A549 (cell line): ENCODE results near the gene TBC1D14. TPM values are rescaled to one million over a fixed set of nuclear protein-coding genes. Genes with fewer than 3 reads are reported as not detected.

Source experiments
- ATAC-seq, 2 experiments: fragments of 200-7000 bp in 1 of 2; fragments of >200 bp in 1 of 2; cut with Nextera tagmentation in 1 of 2; cut with Tn5 transposase in 1 of 2; 3 replicates each; pipeline versions ENCODE4 v1.8.0 to v1.9.1; 2018 to 2020; ENCODE audit warnings: mild to moderate bottlenecking in 1 of 2, moderate library complexity in 1 of 2
- CTCF ChIA-PET: fragments of 300-600 bp; sonication (Branson Sonifier 250); formaldehyde crosslinking; extraction: SDS; loops from one replicate; lab custom pipeline; 2021; ENCODE audit warnings: antibody characterized with exemption, inconsistent platforms; lab: Yijun Ruan, JAX
- POLR2A ChIA-PET: fragments of 350-600 bp; formaldehyde crosslinking; extraction: SDS; loops from one replicate; lab custom pipeline; 2021; ENCODE audit warnings: antibody characterized with exemption, inconsistent platforms; lab: Yijun Ruan, JAX
- DNase-seq, 2 experiments: peaks; one replicate each; pipeline versions ENCODE4 v3.0.0 to v3.0.0-alpha.2; 2011 to 2016; ENCODE audit warnings: low read depth in 1 of 2, low spot score in 1 of 2
- FAIRE-seq: peaks from 2 replicates; lab custom pipeline; 2011; peaks lifted over from hg19 to GRCh38; lab: Jason Lieb, UNC
- H3K27ac ChIP-seq, 2 experiments: fragments of >200 bp; sonication (Bioruptor Twin); formaldehyde crosslinking; 3 replicates each; pipeline ENCODE4 v1.5.1; 2016 to 2017
- H3K4me1 ChIP-seq: fragments of >200 bp; sonication (Bioruptor Twin); formaldehyde crosslinking; 3 replicates; pipeline ENCODE4 v1.6.1; 2016
- H3K4me2 ChIP-seq: fragments of >200 bp; sonication (Bioruptor Twin); formaldehyde crosslinking; 3 replicates; pipeline ENCODE4 v1.6.1; 2016
- H3K4me3 ChIP-seq: fragments of >200 bp; sonication (Bioruptor Twin); formaldehyde crosslinking; 3 replicates; pipeline ENCODE4 v1.5.1; 2016
- H3K9me3 ChIP-seq: fragments of >200 bp; sonication (Bioruptor Twin); formaldehyde crosslinking; 3 replicates; pipeline ENCODE4 v1.6.1; 2016
- BHLHE40 ChIP-seq: IDR thresholded peaks from 2 replicates; pipeline ENCODE4 v1.6.1; 2012; ENCODE audit warnings: low read depth, low read length, inconsistent platforms
- CBX2 ChIP-seq: fragments of 200-600 bp; sonication (generic); IDR thresholded peaks from 2 replicates; pipeline ENCODE4 v1.6.1; 2016; ENCODE audit warnings: low read depth, mild to moderate bottlenecking, borderline replicate concordance
- CHD2 ChIP-seq: fragments of 150-350 bp; IDR thresholded peaks from 2 replicates; pipeline ENCODE4 v1.6.1; 2014; ENCODE audit warnings: low read length; ENCODE audit not compliant: partially characterized antibody
- CHD4 ChIP-seq: fragments of 200-600 bp; sonication (generic); IDR thresholded peaks from 2 replicates; pipeline ENCODE4 v1.6.1; 2016; ENCODE audit warnings: antibody characterized with exemption, mild to moderate bottlenecking, borderline replicate concordance
- EHF ChIP-seq: fragments of 250-450 bp; sonication (Bioruptor Pico); IDR thresholded peaks from 2 replicates; pipeline ENCODE4 v1.5.0; 2020; ENCODE audit warnings: mild to moderate bottlenecking
- FOSB ChIP-seq: fragments of 250-450 bp; sonication (Bioruptor Pico); IDR thresholded peaks from 2 replicates; pipeline ENCODE4 v1.5.0; 2020; ENCODE audit warnings: mild to moderate bottlenecking, moderate library complexity
- GATA3 ChIP-seq: IDR thresholded peaks from 2 replicates; pipeline ENCODE4 v1.6.1; 2012; ENCODE audit warnings: borderline replicate concordance
- HOXA7 ChIP-seq: fragments of 250-450 bp; sonication (Bioruptor Pico); IDR thresholded peaks from 2 replicates; pipeline ENCODE4 v1.5.0; 2020; ENCODE audit warnings: mild to moderate bottlenecking, moderate library complexity
- HOXB13 ChIP-seq: fragments of 250-450 bp; sonication (Bioruptor Pico); IDR thresholded peaks from 2 replicates; pipeline ENCODE4 v1.5.0; 2020; ENCODE audit warnings: low read depth, mild to moderate bottlenecking, moderate library complexity
- POLR2A ChIP-seq: IDR thresholded peaks from 2 replicates; pipeline ENCODE4 v1.6.1; 2012; ENCODE audit warnings: mild to moderate bottlenecking, low read length
- POLR2AphosphoS2 ChIP-seq: conservative IDR thresholded peaks from 2 replicates; pipeline ENCODE4 v1.6.1; 2012; ENCODE audit warnings: low read length, improper control_type of control experiment, inconsistent platforms
- RARB ChIP-seq: fragments of 250-450 bp; sonication (Bioruptor Pico); IDR thresholded peaks from 2 replicates; pipeline ENCODE4 v1.8.0; 2021; ENCODE audit warnings: mild to moderate bottlenecking, moderate library complexity
- RFX5 ChIP-seq: fragments of 450-650 bp; IDR thresholded peaks from 2 replicates; pipeline ENCODE4 v1.7.1; 2014; ENCODE audit warnings: antibody characterized with exemption, mild to moderate bottlenecking, moderate library complexity
- ZC3H11A ChIP-seq: fragments of 450-650 bp; IDR thresholded peaks from 2 replicates; pipeline ENCODE4 v1.6.1; 2014; ENCODE audit warnings: antibody characterized with exemption, mild to moderate bottlenecking
- ZFP36 ChIP-seq: fragments of 450-650 bp; IDR thresholded peaks from 2 replicates; pipeline ENCODE4 v1.6.1; 2014; ENCODE audit warnings: borderline replicate concordance; ENCODE audit not compliant: partially characterized antibody
- WGBS: methylation state at CpG from one replicate; pipeline ENCODE4 v1.1.6; 2017; ENCODE audit errors: missing lambda C conversion rate; 5-methylcytosine and 5-hydroxymethylcytosine counted together
- polyA plus RNA-seq, 4 experiments: library from polyadenylated mRNA; depleted of rRNA in 3 of 4; stranded (reverse); fragments of >200 nt; fragmentation: RNase III in 1 of 4; extraction: RNeasy Plus Mini Kit Qiagen cat#74134 plus additional on column Dnase treatment in 1 of 4; gene quantifications; 2 replicates in 3 of 4; 3 replicates in 1 of 4; pipeline ENCODE4 v1.2.3, GENCODE V29; 2011 to 2017
- TF ChIP-seq, protein P1 (sequence below): fragments of 150-350 bp; IDR thresholded peaks from 2 replicates; pipeline ENCODE4 v1.6.1; 2014; ENCODE audit warnings: low read depth, mild to moderate bottlenecking, low read length
- TF ChIP-seq, protein P2 (sequence below): fragments of 250-450 bp; sonication (Bioruptor Pico); IDR thresholded peaks from 2 replicates; pipeline ENCODE4 v1.5.0; 2021; ENCODE audit warnings: mild to moderate bottlenecking, moderate library complexity, borderline replicate concordance
- TF ChIP-seq, protein P3 (sequence below): fragments of 200-600 bp; sonication (generic); IDR thresholded peaks from 2 replicates; pipeline ENCODE4 v1.6.1; 2016; ENCODE audit warnings: antibody characterized with exemption, mild to moderate bottlenecking, moderate library complexity

The TBC1D14 gene
- polyA plus RNA-seq, 2 of the 4 experiments (the other 2 are of a cell fraction), result 30.2 to 39.0 TPM

DNA sequence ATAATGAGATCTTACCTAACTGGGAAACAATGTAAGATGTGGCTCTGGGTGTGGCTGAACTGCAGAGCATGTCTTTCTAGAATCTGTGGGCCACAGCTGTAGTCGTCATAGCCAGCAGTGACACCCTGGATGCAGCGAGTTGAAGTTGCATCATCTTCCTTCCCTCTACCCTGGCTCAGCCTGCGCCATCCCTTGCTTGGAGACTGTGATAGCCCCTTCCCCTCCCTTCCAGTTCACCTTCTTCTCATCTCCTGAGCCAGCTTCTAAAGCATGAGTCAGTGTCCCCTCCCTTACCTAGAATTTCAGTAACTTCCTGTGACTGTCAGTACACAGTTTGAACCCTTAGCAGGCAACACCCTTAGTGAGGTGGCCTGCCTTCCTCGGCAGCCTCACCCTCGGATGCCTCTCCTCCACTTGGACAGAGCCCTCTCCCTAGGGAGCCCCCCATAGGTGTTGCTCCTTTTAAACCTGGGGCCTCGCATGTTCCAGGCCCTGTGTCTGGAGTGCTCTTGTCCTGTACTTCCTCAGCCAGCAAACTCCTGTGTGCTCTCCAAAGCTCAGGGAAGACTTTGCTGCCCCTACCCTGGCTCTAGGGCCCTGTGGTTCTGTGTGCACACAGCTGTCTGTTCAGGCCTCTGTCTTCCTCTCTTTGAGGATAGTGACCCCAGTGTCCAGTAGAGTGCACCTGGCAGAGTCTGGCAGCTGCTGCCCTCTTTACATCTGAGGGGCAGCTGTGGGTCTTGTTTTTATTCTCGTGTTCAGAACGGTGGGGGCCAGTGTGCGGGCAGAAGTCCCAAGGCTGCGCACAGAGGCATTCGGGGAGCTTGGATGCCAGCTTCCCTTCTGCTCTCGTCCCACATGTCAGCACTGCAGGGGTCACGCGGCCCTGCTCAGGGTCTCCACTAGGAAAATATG lies 89.8 kb downstream of the TBC1D14 start:
- ATAC-seq (peak in 1 of 2 experiments; percentile 19; a peak in 1 of 6 replicates), FAIRE-seq (no peak), DNase-seq (peak in 1 of 2 experiments; percentile 22)
- WGBS, result 73% methylated on average over 9 of the region's 14 CpGs
- peak overlapping the region; percentile 30 to 68; a peak in 5 of 6 replicates for H3K27ac ChIP-seq
- ChIA-PET CTCF (interaction anchor here (0.7 to 2.6 kb wide), 4 partner anchors 9 to 72 kb away, joined by 3 to 8 read pairs (median 7); no protein-coding TSS in a partner anchor), POLR2A (no interaction called here)
- TF ChIP-seq, protein P1, sequence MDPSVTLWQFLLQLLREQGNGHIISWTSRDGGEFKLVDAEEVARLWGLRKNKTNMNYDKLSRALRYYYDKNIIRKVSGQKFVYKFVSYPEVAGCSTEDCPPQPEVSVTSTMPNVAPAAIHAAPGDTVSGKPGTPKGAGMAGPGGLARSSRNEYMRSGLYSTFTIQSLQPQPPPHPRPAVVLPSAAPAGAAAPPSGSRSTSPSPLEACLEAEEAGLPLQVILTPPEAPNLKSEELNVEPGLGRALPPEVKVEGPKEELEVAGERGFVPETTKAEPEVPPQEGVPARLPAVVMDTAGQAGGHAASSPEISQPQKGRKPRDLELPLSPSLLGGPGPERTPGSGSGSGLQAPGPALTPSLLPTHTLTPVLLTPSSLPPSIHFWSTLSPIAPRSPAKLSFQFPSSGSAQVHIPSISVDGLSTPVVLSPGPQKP, result no peak
- TF ChIP-seq CHD4, result no peak
- TF ChIP-seq, protein P2, sequence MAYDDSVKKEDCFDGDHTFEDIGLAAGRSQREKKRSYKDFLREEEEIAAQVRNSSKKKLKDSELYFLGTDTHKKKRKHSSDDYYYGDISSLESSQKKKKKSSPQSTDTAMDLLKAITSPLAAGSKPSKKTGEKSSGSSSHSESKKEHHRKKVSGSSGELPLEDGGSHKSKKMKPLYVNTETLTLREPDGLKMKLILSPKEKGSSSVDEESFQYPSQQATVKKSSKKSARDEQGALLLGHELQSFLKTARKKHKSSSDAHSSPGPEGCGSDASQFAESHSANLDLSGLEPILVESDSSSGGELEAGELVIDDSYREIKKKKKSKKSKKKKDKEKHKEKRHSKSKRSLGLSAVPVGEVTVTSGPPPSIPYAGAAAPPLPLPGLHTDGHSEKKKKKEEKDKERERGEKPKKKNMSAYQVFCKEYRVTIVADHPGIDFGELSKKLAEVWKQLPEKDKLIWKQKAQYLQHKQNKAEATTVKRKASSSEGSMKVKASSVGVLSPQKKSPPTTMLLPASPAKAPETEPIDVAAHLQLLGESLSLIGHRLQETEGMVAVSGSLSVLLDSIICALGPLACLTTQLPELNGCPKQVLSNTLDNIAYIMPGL (CRISPR knock-in tag), result no peak
- TF ChIP-seq GATA3, result no peak
- TF ChIP-seq POLR2A, result no peak
- no peak for TF ChIP-seq ZFP36
- no peak for TF ChIP-seq RARB (CRISPR knock-in tag)
- TF ChIP-seq HOXA7 (CRISPR knock-in tag), result no peak
- no peak for TF ChIP-seq EHF
- no peaks in the 10 kb centered on the region for H3K9me3 ChIP-seq
- H3K4me2 ChIP-seq, result no peak overlapping the region
- no peak overlapping the region for H3K4me3 ChIP-seq
- H3K4me1 ChIP-seq, result peaks cover 11% of the 10 kb centered on the region; the same call in 2 of the 3 replicates

DNA sequence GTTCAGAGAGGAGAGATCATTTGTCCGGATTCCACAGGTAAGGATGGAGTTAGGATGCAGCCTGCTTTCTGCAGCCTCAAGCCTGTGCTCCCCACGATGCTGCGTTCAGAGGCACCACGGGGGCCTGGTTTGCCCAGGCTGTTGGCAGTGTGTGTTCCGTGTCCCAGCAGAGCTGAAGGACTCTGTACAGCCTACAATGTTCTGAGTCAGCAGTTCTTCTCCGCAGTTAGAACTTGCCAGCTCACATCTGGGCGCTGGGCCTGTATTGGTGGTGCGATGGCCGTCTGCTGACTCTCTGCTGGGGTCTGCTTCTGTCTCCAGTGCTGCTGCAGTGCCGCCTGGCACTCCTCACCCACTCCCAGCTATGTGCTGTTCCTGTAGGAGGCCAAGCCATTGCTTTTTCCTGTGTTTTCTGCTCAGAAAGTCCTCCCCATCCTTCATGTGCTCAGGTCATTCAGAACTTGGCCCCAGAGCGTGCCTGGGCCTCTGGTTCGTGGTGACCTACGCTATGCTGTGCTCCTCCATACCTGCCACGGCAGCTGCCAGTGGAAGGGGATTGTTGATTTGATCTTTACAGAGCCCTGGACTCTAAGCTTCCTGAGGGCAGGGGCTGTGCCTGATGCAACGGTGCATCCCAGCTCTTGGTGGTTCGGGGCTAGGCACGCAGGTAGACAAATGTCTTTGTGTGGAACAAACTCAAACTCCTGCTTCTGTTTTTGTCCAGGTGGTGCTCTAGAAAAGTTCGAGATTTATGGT lies 91.0 kb downstream of the TBC1D14 start:
- no peak overlapping the region for H3K4me3 ChIP-seq
- ATAC-seq (no peak), DNase-seq (no peak), FAIRE-seq (no peak)
- H3K27ac ChIP-seq, result no peak overlapping the region
- ChIA-PET CTCF (interaction anchor here (1.2 kb wide), 1 partner anchor 26 kb away, joined by 3 read pairs; no protein-coding TSS in a partner anchor), POLR2A (no interaction called here)
- H3K4me2 ChIP-seq, result no peak overlapping the region
- TF ChIP-seq CBX2 (no peak), RFX5 (no peak), HOXA7 (CRISPR knock-in tag) (no peak), CHD2 (no peak), CHD4 (no peak), ZC3H11A (no peak), HOXB13 (CRISPR knock-in tag) (no peak), POLR2AphosphoS2 (no peak), BHLHE40 (no peak), FOSB (CRISPR knock-in tag) (no peak)
- TF ChIP-seq, protein P3, sequence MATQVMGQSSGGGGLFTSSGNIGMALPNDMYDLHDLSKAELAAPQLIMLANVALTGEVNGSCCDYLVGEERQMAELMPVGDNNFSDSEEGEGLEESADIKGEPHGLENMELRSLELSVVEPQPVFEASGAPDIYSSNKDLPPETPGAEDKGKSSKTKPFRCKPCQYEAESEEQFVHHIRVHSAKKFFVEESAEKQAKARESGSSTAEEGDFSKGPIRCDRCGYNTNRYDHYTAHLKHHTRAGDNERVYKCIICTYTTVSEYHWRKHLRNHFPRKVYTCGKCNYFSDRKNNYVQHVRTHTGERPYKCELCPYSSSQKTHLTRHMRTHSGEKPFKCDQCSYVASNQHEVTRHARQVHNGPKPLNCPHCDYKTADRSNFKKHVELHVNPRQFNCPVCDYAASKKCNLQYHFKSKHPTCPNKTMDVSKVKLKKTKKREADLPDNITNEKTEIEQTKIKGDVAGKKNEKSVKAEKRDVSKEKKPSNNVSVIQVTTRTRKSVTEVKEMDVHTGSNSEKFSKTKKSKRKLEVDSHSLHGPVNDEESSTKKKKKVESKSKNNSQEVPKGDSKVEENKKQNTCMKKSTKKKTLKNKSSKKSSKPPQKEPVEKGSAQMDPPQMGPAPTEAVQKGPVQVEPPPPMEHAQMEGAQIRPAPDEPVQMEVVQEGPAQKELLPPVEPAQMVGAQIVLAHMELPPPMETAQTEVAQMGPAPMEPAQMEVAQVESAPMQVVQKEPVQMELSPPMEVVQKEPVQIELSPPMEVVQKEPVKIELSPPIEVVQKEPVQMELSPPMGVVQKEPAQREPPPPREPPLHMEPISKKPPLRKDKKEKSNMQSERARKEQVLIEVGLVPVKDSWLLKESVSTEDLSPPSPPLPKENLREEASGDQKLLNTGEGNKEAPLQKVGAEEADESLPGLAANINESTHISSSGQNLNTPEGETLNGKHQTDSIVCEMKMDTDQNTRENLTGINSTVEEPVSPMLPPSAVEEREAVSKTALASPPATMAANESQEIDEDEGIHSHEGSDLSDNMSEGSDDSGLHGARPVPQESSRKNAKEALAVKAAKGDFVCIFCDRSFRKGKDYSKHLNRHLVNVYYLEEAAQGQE, result no peak
- TF ChIP-seq, protein P2 (CRISPR knock-in tag), result no peak
- no peaks in the 10 kb centered on the region for H3K9me3 ChIP-seq
- peaks cover 11% of the 10 kb centered on the region; the same call in 2 of the 3 replicates for H3K4me1 ChIP-seq
- 96% methylated on average over 16 of the region's 18 CpGs for WGBS
